Cardiac fibroblast (primary cell): ENCODE measurements around the gene PSD.

Experiments used
- DNase-seq, 2 donors: peaks; one replicate each; pipeline versions ENCODE4 v3.0.0 to v3.0.0-alpha.2; 2010; ENCODE audit warnings: low read depth in 2 of 2
- H3K4me3 ChIP-seq, 2 donors: replicated peaks in 1 of 2; 1 replicate in 1 of 2; 2 replicates in 1 of 2; pipeline ENCODE4 v1.5.1; 2011; ENCODE audit warnings: low read depth in 2 of 2, low read length in 2 of 2, mild to moderate bottlenecking in 2 of 2, moderate library complexity in 1 of 2
- CTCF ChIP-seq: IDR thresholded peaks from one replicate; pipeline ENCODE4 v1.5.1; 2011; ENCODE audit warnings: low read depth, mild to moderate bottlenecking, low read length, inconsistent platforms

The PSD gene

GRCh38 chr10:102413806-102414561 lies 4.6 kb downstream of the PSD start:
- H3K4me3 ChIP-seq, result no peak overlapping the region
- no peak for TF ChIP-seq CTCF
- no peak for DNase-seq

- TF ChIP-seq CTCF, result no peak
- H3K4me3 ChIP-seq, result no peak overlapping the region
- DNase-seq, result peak; percentile 56 to 73
Observed at GRCh38 chr10:102413053-102413705, 5.4 kb downstream of the PSD start.

GRCh38 chr10:102412293-102412692 lies 6.3 kb downstream of the PSD start:
- TF ChIP-seq CTCF, result no peak
- DNase-seq, result no peak
- no peak overlapping the region for H3K4me3 ChIP-seq

GRCh38 chr10:102411341-102412255 lies 7.0 kb downstream of the PSD start:
- no peak for DNase-seq
- H3K4me3 ChIP-seq, result no peak overlapping the region
- no peak for TF ChIP-seq CTCF

GRCh38 chr10:102410429-102411073 lies 8.0 kb downstream of the PSD start:
- peak in 1 of 2 donors; percentile 33 for DNase-seq
- peak overlapping the region; percentile 7 to 34 for H3K4me3 ChIP-seq
- no peak for TF ChIP-seq CTCF

GRCh38 chr10:102409604-102410428 lies 8.8 kb downstream of the PSD start:
- peak overlapping the region; percentile 7 to 34 for H3K4me3 ChIP-seq
- no peak for DNase-seq
- TF ChIP-seq CTCF, result no peak
